Measurements from ENCODE around the gene DCLK1.

GRCh38 chr13:35741657-35742056, 389.5 kb downstream of the DCLK1 start:
- TF ChIP-seq POLR2A (IDR thresholded peaks at IDR 0.05) (no peak), CTCF (IDR thresholded peaks at IDR 0.05 in 4 of 5, conservative IDR thresholded peaks at IDR 0.05 in 1 of 5) (no peak)

All from gastrocnemius medialis (tissue), 4 donors.